GM21447 (cell line): Measurements from ENCODE around the gene DRC7.

Experiments
- ATAC-seq: cut with Tn5 transposase; IDR thresholded peaks from one replicate; pipeline ENCODE4 v1.9.1; 2021; ENCODE audit not compliant: unreplicated experiment

Gene DRC7

DNA sequence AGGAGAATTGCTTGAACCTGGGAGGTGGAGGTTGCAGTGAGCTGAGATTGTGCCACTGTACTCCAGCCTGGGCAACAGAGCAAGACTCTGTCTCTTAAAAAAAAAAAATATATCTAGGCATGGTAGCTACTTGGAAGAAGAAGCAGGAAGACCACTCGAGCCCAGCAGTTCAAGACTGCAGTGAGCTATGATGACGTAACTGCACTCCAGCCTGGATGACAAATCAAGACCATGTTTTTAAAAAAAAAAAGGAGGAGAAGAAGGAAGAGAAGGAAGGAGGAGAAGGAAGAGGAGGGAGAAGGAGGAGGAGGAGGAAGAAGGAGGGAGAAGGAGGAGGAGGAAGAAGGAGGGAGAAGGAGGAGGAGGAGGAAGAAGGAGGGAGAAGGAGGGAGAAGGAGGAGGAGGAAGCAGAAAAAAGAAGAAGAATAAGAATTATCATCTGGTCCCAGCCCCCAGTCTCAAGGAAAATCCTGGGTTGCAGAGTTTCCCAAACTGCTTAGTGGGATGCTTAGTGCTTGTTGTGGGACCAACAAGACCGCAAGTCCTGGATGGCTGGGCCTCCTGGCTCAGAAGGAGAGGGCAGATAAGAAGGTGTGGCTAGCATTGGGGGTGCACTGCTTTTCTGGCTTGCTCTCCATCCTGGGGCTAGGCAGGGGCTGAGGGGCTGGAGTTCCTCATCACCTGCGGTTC is 3.7 kb upstream of the DRC7 start:
- ATAC-seq = no peak

DNA sequence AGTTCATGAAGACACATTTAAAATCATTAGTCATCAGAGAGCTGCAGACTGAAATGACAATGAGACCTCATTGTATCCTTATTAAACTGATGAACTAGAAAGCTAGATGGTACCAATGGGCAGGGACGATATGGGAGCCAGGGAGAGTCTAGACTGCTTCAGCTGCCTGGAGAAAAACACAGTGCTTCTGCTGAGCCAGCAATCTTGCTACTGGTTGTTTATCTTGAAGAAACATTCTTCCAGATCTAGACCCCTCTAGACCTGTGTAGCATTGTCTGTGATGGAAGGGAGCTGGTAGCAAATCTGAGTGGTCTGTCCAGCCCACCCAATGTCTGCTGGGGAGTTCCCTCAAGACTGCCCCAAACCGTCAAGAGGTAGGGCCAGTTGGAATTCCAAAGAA is 2.0 kb upstream of the DRC7 start:
- ATAC-seq = no peak

DNA sequence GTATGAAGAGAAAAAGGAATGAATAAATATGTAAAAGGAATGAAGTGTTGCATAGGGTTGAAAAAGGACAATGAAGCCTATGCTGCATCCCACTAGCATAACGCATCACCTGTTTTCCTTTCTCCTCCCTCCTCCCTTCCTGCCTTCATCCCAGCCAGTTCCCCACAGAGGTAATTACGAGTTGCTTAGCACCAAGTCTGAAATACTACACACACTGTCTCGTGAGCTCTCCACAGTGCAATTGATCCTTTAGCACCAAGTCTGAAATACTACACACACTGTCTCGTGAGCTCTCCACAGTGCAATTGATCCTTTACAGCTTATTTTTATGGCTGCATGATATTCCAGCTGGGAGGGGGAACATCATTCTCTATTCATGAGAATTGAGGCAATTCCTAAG is 1.1 kb upstream of the DRC7 start:
- ATAC-seq = no peak

DNA sequence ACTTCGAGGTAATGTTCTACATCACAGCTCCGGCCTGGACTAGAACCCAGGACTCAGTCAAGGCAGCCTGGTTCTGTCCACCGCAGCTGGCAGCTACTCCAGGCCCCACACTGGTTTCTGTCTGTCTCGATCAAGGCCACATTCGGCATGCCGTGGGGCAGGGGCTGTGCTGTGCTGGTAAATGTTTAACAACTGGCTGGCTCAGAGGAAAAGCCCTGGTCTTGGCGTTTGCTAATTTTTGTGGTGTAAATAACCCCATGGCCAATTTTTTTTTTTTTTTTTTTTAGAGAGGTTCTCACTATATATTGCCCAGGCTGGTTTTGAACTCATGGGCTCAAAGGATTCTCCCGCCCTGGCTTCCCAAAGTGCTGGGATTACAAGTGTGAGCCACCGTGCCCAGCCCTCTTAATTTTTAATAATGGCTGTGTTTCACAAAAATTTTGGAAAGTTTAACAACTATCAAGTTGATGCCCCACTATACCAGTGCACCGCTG is 328 bp upstream of the DRC7 start:
- no peak for ATAC-seq

DNA sequence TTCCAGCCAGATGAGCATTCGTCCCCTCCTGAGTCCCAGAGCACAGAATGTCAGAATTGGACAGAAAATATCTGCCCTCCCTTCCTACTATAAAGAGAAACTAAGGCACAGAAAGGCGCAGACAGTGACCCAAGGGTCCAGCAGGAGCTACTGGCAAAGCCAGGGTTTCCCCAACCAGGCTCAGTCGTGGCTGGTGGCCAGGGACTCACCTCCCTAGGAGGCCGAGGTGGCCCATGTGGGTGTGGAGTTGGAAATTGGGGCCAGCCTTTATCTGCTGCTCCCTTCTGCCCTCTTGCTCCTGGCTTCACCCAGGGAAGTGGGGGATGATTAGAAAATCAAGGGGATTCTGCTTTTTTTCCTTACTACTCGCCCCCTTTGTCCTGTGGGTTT is 1.1 kb downstream of the DRC7 start:
- no peak for ATAC-seq

DNA sequence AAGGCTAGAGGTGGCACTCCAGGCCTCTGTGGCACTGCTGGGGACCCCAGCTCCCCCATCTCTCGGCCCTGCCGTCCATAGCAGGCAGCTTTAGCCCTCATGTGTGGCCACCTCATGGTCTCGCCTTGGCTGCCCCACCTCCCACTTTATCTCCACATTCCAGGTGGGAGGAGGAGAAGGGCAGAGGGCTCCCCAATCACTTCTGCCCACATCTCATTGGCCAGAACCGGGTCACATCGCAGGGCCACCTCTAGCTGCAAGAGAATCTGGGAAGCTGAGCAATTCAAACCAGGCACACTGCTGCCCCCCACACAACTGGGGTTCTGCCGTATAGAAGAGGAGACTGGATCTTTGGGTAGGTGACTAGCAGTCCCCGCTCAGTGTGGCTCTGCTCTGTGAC is 1.6 kb downstream of the DRC7 start:
- no peak for ATAC-seq

DNA sequence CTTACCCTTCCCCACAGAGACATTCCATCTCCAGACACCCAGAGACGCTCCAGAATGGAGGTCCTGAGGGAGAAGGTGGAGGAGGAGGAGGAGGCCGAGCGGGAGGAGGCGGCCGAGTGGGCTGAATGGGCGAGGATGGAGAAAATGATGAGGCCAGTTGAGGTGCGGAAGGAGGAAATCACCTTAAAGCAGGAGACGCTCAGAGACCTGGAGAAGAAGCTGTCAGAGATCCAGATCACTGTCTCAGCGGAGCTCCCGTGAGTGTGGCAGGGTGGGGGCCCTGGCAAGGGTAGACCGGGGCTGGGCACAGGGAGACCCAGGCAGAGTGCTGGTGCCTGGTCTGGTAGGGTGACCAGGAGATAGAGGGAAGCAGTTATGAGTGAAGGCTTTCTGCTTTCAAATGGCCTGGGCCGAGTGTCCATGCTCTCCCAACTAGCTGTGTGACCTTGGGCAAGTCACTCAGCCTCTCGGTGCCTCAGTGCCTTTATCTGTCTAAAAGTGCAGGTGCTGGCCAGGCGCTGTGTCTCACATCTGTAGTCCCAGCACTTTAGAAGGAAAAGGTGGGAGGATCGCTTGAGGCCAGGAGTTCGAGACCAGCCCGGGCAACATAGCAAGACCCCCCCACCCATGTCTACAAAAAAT is 3.4 kb downstream of the DRC7 start:
- no peak for ATAC-seq

DNA sequence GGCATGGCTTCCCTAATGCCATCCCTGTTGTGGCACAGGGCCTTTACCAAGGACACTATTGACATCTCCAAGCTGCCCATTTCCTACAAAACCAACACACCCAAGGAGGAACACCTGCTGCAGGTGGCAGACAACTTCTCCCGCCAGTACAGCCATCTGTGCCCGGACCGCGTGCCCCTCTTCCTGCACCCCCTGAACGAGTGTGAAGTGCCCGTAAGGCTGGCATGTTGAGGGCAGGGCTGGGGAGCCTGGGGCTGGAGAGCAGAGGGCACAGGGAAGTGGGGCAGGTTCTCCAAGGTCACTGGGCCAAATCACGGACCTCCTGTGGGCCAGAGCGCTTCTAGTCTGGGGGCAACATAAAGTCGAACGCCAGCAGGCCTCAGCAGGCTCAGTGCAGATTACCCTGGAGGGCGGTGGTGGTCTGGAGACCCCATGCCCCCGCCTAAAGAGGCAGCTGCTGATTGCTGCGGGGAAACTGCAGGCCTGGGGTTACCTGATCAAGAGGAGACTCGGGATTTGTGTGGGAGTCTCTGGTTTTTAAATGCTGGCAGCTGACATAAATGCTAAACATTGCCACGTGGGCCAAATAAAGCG is 4.3 kb downstream of the DRC7 start:
- ATAC-seq = no peak

DNA sequence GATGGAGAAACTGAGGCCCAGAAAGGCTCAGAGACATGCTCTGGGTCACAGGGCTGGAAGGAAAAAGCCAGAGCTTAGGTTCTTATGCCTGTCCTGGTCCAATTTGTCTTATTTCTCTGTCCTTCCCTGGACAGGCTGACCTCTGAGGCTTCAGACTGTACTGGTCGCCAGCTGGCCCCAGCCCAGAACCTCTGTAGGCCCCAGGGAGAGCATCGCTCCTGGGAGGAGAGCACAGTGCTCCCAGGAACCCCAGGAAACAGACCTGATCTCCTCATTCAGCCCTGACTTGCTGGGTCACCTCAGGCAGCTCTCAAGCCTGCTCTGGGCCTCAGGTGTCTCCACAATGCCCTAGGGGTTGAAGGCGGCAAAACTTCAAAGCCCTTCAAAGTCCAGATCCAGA is 4.9 kb downstream of the DRC7 start:
- ATAC-seq = no peak

DNA sequence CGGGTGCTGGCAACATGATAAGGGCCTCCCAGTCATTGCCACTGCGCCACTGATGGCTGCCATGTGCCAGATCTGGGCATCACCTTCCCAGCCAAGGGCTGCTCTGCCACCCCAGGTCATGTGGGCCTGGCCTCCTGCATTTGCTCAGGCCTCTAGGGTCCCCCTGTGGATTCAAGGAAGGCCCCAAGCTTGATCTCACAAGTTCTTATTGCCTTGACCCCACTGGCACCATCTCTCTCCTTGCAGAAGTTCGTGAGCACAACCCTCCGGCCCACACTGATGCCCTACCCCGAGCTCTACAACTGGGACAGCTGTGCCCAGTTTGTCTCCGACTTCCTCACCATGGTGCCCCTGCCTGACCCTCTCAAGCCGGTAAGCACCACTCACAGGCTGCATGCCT is 5.3 kb downstream of the DRC7 start:
- ATAC-seq = no peak

DNA sequence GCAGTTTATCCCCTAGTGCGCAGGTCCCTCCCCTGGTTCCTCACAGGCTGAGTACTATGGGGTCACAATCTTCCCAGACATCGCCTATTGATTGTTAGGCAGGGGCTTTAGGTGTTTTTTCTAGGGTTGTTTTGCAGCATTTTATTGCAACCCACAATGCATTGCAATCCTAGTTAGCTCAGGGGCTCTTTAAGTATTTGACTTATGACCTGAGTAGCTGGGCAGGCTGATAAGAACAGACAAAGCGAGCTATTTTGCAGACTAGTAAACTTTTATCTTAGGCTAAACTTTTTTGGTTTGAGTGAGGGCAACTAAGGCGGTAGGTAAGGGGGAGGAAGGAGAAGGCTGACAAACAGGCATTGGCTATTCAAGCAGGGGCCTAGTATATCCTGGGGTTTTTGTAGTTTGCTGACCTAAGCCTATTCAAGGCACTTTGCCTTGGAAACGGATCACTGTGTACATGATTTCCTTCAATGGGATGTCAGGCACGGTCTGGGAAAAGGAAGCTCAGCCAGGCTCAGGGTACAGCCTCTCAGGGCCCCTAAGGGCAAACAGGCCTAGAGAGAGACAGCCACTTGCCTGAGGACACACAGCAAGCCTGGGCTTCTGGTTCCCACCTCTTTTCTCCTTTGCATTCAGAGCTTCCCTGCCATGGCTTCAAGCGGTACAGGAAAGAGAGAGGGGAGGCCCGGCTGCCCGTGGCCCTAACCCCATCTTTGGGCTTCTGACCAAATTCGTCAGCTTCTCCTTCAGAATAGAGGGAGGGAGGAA is 6.4 kb downstream of the DRC7 start:
- ATAC-seq = no peak

DNA sequence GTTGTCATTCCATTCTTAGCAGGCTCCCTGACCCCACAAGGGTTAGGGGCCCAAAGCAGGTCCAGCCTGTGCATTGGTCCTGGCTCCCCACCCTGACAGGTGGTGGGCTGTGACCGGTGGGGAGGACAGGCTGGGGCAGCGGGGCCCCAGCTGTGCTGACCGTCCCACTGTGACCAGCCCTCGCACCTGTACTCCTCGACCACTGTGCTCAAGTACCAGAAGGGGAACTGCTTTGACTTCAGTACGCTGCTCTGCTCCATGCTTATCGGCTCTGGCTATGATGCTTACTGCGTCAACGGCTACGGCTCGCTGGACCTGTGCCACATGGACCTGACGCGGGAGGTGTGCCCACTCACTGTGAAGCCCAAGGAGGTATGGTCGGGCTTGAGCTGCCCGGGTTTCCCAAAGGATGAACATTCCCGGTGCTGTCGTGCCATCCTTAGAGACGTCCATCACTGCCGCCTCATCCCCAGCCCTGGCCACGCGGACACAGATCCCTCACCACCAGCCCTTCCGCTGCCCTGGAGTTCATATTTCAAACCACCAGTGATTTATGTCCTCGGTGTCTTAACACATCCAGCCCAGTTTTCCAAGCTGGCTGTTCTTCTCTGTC is 7.3 kb downstream of the DRC7 start:
- no peak for ATAC-seq

DNA sequence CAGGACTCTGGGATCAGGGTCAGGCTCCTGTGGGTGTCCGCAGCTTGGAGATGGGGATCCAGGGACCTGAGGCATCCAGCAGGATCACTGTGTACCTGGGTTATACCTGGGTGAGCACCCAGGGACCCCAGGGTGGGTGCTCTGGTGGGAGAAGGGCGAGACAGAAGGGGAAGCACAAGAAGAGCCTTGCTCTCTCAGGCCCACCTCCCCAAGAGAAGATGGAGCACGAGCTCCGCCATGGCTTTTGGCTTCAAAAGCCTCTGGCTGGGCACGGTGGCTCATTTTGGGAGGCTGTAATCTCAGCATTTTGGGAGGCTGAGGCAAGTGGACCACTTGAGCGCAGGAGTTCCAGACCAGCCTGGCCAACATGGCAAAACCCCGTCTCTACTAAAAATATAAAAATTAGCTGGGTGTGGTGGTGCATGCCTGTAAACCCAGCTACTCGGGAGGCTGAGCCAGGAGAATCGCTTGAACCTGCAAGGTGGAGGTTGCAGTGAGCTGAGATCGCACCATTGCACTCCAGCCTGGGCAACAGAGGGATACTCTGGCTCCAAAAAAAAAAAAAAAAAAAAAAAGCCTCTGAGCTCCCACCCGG is 8.9 kb downstream of the DRC7 start:
- ATAC-seq = no peak

DNA sequence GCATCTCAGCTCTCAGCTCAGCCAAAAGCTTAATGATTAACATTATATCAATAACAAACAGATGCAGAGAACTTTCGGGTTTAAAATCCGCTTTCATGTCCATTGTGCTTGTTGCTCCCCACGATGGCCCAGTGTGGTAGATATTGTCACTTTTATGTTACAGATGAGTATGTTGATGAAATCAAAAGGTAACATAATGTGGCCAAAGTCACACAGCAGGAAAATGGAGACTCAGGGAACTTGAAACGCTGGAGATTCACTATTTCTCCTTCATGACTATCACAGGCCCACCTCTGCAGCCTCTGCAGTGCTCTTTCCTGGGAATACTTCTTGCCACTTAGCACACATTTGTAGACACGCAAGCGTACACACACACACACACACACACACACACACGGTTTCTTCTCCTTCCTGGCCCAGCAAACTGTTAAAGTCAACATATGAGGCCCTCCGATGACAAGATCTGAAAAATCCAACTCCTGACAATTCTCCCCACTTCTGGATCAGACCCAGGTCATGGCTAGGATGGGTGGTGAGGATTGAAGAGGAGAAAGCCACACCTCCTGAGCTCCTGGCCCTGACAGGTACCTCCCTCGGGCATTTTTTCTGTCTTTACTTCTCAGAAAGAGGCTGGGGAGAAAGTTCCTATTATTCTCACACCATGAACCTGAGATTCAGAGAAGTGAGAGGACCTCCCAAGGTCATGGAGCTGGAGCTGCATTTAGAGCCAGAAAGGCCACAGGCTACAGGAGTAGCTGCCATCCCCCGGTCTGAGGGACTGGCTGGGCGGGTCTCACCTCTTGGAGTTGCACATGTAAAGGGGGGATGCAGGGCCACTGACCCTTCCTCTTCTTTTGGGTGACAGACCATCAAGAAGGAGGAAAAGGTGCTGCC is 9.7 kb downstream of the DRC7 start:
- no peak for ATAC-seq

DNA sequence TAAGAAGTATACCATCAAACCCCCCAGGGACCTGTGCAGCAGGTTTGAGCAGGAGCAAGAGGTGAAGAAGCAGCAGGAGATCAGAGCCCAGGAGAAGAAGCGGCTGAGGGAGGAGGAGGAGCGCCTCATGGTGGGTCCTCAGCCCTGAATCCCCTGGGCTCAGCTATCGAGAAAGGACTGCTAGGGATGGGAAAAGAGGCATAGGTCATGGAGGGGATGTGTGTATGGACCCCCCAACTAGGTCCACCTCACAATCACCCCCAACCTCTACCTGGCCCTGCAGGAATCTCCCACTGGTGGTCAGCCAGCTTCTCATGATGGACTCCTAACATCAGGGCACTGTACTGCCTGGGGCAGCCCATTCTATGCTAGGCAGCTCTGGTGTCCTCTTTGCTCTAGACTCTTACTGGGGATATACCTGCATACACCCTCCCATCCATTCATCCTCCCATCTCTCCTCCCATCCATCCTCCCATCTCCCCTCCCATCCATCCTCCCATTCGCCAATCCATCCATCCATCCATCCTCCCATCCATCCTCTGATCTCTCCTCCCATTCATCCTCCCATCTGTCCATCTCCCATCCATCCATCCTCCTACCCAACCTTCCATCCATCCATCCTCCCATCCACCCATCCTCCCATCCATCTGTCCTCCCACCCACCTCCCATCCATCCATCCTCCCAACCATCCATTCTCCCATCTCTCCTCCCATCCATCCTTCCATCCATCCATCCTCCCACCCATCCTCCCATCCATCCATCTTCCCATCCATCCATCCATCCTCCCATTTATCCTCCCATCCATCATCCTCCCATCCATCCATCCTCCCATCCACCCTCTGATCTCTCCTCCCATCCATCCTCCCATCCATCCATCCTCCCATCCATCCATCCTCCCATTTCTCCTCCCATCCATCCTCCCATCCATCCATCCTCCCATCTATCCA is 10.6 kb downstream of the DRC7 start:
- ATAC-seq = no peak

DNA sequence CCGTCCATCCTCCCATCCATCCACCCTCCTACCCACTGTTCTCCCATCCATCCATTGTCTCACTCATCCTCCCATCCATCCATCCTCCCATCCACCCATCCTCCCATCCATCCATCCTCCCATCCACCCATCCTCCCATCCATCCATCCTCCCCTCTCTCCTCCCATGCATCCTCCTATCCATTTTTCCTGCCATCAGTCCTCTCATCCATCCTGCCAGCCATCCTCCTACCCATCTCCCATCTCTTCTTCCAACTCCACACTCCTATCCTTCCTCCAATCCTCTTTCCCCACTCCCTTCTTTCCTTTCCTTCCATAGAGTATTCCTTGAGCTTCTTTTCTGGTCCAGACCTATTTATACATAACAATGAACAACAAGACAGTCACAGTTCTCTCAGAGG is 12.1 kb downstream of the DRC7 start:
- ATAC-seq = no peak

DNA sequence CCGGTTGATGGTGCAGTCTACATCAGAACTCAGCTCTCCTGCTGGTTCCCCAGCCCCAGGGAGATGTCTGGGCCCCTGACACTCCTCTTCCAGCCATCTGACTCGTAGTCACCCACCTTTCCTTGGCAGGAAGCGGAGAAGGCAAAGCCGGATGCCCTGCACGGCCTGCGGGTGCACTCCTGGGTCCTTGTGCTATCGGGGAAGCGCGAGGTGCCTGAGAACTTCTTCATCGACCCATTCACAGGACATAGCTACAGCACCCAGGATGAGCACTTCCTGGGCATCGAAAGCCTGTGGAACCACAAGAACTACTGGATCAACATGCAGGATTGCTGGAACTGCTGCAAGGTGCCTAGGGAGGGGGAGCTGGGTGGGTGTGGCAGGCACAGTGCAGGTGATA is 12.7 kb downstream of the DRC7 start:
- no peak for ATAC-seq

DNA sequence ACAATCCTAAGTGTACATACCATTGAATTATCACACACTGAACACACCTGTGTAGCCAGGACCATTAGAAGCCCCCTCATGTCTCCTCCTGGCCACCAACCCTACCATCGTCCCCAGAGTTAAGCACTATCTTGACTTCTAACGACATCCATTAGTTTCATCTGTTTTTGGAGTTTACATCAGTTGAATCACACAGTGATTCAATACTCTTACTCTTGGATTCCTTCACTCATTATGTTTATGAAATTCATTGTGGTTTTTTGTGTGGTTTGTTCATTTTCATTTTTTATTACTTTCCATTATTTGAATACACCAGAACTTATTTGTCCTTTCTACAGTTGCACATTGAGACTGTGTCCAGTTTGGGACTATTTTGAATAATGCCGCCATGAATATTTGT is 13.6 kb downstream of the DRC7 start:
- no peak for ATAC-seq

DNA sequence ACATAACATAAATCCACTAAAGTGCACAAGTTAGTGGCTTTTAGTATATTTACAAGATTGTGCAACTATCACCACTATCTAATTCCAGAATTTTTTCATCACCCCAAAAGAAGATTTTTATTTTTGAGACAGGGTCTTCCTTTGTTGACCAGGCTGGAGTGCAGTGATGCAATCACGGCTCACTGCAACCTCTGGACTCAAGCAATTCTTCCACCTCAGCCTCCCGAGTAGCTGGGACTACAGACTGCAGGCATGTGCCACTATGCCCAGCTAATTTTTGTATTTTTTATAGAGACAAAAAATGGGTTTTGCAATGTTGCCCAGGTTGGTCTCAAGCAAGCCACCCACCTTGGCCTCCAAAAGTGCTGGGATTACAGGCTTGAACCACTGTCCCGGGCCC is 15.1 kb downstream of the DRC7 start:
- ATAC-seq = no peak
